Left forelimb (tissue), 1 donor: ENCODE measurements around the gene TEX10.
"Not testable (repeated sequence)": the region's sequence is repeated elsewhere in the genome, so short reads cannot be mapped to it uniquely, and the experiment has no call there.

ENCODE experiments used
- DNase-seq: peaks from one replicate; pipeline ENCODE4 v3.0.0-alpha.2; 2018; ENCODE audit warnings: low spot score

TEX10 gene

GRCh38 chr9:100346836-100347235, 5.9 kb downstream of the TEX10 start:
- DNase-seq, result no peak

GRCh38 chr9:100341889-100342288, 10.9 kb downstream of the TEX10 start:
- DNase-seq, result no peak

- DNase-seq, result no peak
Observed at GRCh38 chr9:100340224-100340623, 12.5 kb downstream of the TEX10 start.

GRCh38 chr9:100338736-100339135, 14.0 kb downstream of the TEX10 start:
- not testable (repeated sequence) for DNase-seq

GRCh38 chr9:100324594-100325200, 28.0 kb downstream of the TEX10 start:
- no peak for DNase-seq

GRCh38 chr9:100322954-100323536, 29.7 kb downstream of the TEX10 start:
- DNase-seq, result no peak

- DNase-seq, result no peak
Observed at GRCh38 chr9:100317706-100318105, 35.0 kb downstream of the TEX10 start.

GRCh38 chr9:100315561-100315960, 37.2 kb downstream of the TEX10 start:
- DNase-seq, result no peak

- DNase-seq, result no peak
Observed at GRCh38 chr9:100309992-100310391, 42.8 kb downstream of the TEX10 start.

GRCh38 chr9:100308965-100309564, 43.7 kb downstream of the TEX10 start:
- DNase-seq, result no peak

GRCh38 chr9:100307080-100307479, 45.7 kb downstream of the TEX10 start:
- DNase-seq, result no peak

GRCh38 chr9:100306283-100306682, 46.5 kb downstream of the TEX10 start:
- DNase-seq, result no peak

- DNase-seq, result no peak
Observed at GRCh38 chr9:100303747-100304146, 49.0 kb downstream of the TEX10 start.

- DNase-seq, result no peak
Observed at GRCh38 chr9:100298378-100298777, 54.4 kb downstream of the TEX10 start.

GRCh38 chr9:100296407-100296806, 56.3 kb downstream of the TEX10 start:
- no peak for DNase-seq

- DNase-seq, result no peak
Observed at GRCh38 chr9:100295240-100295639, 57.5 kb downstream of the TEX10 start.

GRCh38 chr9:100294806-100295205, 57.9 kb downstream of the TEX10 start:
- DNase-seq, result no peak

GRCh38 chr9:100294341-100294740, 58.4 kb downstream of the TEX10 start:
- DNase-seq, result no peak

- DNase-seq, result no peak
Observed at GRCh38 chr9:100292414-100292813, 60.3 kb downstream of the TEX10 start.

GRCh38 chr9:100290714-100291113, 62.0 kb downstream of the TEX10 start:
- DNase-seq, result no peak

GRCh38 chr9:100287186-100287585, 65.6 kb downstream of the TEX10 start:
- DNase-seq, result no peak

GRCh38 chr9:100286257-100286656, 66.5 kb downstream of the TEX10 start:
- DNase-seq, result no peak

GRCh38 chr9:100285601-100286000, 67.1 kb downstream of the TEX10 start:
- no peak for DNase-seq

GRCh38 chr9:100285080-100285479, 67.7 kb downstream of the TEX10 start:
- DNase-seq, result no peak
